Frontal cortex (tissue), 4 donors: Measurements from ENCODE around the gene TPSD1. TPM values are rescaled to one million over a fixed set of nuclear protein-coding genes. Genes with fewer than 3 reads are reported as not detected.
"Not testable (repeated sequence)": the region's sequence is repeated elsewhere in the genome, so short reads cannot be mapped to it uniquely, and the experiment has no call there.

Experiments
- DNase-seq, 2 donors: peaks; one replicate each; pipeline ENCODE4 v3.0.0; 2012; ENCODE audit warnings: low spot score in 2 of 2
- FAIRE-seq: peaks from 2 replicates; lab custom pipeline; 2012; peaks lifted over from hg19 to GRCh38; lab: Jason Lieb, UNC
- total RNA-seq: library from RNA; depleted of rRNA; stranded (reverse); fragments of >200 nt; gene quantifications from one replicate; pipeline ENCODE4 v1.2.3, GENCODE V29; 2014
- donor health status: control.
- donor health status: control.
- donor health status: control.

The TPSD1 gene
- total RNA-seq, 1 donor from 2014 or later: not detected

- not testable (repeated sequence) for FAIRE-seq, DNase-seq
Observed at GRCh38 chr16:1238909-1239308, 17.0 kb upstream of the TPSD1 start.

DNA sequence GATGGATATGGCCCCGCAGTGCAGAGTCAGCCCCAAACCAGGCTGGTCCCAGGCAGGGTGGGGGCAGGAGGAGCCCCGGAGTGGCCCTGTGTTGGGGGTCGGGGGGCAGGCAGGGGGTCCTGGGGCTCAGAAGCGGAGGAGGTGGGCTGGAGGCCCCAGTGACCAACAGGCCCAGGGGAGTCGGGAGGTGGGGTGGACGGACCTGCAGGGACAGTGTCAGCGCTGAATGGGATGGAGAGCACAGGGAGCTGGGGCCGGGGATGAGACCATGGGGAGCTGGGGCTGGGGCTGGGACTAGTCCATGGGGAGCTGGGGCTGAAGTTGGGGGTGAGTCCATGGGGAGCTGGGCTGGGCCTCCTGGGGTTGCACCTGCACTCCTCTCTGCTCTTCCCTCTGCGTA is 16.3 kb upstream of the TPSD1 start:
- DNase-seq, FAIRE-seq: not testable (repeated sequence)

DNA sequence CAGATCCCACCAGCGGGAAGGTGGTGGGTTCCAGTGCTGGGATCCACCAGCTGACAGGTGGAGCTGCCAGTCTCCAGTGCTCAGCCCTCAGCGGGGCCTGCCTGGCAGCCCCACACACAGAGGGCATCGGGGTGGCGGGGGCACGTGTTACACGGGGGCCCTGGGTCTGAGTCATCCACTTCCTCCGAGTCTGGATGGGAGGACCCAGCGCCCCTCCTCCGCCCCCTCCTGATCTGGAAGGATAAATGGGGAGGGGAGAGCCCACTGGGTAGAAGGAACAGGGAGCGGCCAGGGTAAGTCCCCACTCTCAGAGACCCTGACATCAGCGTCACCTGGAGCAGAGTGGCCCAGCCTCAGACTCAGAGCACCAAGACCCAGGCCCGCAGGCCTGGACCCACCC is 15.4 kb upstream of the TPSD1 start, which contains the start of gene TPSAB1:
TPSAB1 (plus strand) TSS at position 270 of the 400 bp plus-strand sequence. CDS start 234 bp downstream, outside the sequence.
- not testable (repeated sequence) for DNase-seq, FAIRE-seq

GRCh38 chr16:1241081-1241480 is 14.8 kb upstream of the TPSD1 start:
- FAIRE-seq, DNase-seq: not testable (repeated sequence)

DNA sequence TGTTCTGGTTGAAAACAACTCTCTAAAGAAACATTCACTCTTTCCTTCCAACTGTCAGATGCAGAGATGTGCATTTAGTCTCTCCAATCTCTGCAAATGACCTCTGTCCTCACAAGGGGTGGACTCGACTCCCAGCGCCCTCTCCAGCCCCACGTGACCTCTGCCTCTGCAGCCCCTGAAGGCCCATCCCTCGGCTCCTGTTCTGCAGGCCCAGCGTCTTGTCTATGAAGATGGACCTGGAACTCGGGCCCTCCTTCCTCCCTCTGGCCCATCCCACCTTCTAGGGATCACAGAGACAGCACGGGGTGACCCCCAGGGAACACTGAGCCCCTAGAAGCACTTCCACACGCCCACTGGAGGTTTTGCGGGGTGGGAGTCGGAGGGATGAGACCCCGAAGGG is 12.5 kb upstream of the TPSD1 start:
- DNase-seq, FAIRE-seq: not testable (repeated sequence)

- not testable (repeated sequence) for DNase-seq, FAIRE-seq
Observed at GRCh38 chr16:1243907-1244850, 11.7 kb upstream of the TPSD1 start.

DNA sequence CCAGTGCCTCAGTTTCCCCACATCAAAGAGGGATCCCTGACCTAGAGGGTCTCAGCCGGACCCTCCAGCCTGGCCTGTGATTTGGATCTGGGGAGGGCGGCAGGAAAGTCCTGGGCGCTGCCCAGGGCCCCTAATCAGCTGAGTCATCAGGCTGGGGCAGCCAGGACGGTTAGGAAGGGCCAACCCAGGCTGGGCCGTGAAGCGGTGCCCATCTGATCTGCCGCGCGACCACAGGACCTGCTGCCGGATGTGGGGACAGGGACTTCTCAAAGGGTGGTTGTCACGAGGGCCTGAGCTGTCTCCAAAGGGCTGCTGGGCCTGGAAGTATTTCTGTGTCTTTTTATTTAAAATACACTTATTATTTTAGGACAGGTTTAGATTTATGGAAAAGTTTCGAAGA is 11.0 kb upstream of the TPSD1 start:
- DNase-seq (no peak), FAIRE-seq (no peak)

DNA sequence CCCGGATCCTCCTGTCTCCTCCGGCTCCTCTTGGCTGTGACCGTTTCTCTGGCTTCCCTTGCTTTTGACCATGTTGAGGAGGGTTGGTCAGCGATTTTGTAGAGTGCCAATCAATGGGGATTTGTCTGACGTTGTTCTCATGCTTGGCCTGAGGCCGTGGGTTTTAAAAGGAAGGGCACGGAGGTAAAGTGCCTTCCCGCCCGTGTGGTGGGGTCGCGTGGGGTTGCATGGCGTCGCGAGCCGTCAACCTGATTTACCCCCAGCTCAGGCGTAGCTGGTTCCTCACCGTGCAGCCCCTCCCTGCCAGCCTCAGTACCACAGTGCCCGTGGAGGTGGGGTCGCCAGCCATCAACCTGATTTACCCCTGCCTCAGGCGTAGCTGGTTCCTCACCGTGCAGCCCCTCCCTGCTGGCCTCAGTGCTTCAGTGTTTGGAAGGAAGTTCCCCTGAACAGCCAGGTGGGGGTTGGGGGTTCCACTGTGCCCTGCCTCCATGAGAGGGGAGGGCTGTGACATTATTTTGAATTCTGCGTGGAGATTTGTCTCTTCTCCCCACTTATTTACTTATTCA is 10.3 kb upstream of the TPSD1 start:
- no peak for DNase-seq
- no peak for FAIRE-seq

DNA sequence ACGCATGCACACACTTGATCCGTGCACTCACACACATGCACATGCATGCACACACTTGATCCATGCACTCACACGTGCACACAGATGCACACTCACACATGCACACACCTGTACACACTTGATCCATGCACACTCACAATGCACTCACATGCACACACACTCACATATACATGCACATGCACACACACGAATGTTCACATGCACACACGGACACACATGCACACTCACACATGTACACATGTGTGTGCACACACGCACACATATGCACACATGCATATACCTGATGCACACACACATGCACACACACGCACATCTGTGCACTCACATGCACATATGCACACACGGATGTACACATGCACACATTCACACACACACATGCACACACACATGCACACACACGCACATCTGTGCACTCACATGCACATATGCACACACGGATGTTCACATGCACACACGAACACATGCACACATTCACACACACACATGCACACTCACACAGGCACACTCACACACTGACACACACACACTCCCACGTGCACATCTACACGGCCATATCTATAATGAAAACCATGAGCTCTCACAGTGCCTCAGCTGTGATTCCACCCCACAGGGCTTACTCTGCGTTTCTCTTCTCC is 7.8 kb upstream of the TPSD1 start:
- DNase-seq, FAIRE-seq: not testable (repeated sequence)

GRCh38 chr16:1249031-1249755 is 6.7 kb upstream of the TPSD1 start:
- FAIRE-seq, DNase-seq: not testable (repeated sequence)

DNA sequence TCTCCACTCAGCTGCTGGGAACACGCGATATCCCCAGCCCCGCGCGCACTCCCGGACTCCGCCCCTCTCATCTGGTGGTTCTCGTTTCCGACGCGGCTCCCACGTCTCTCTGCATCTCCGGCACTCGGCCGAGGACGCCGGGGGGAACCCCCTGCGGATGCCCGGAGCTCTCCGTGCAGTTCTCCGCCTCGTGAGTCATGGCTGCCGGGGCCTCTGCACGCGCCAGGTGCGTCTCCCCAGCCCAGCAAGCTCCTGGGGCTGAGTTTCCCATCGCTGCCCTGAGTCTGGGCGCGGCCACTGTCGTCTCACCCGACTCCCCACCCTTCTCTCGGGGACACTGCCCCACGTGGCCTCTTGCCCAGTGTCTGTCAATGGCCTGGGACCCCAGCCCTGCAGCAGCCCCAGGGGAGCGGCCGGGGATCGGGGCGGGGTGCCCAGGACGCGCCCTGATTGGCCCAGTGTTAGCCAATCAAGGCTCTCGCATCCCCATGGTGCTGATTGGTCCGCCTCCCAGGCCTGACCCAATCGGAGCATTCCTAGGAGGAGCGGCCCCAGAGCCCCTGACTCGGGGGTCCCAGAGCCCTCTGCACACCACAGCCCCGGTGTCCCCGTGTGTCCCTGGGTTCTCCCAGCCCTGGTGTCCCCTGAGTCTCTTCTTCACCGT is 2.0 kb upstream of the TPSD1 start:
- not testable (repeated sequence) for FAIRE-seq, DNase-seq

- not testable (repeated sequence) for FAIRE-seq, DNase-seq
Observed at GRCh38 chr16:1254821-1255220, 1.0 kb upstream of the TPSD1 start.

DNA sequence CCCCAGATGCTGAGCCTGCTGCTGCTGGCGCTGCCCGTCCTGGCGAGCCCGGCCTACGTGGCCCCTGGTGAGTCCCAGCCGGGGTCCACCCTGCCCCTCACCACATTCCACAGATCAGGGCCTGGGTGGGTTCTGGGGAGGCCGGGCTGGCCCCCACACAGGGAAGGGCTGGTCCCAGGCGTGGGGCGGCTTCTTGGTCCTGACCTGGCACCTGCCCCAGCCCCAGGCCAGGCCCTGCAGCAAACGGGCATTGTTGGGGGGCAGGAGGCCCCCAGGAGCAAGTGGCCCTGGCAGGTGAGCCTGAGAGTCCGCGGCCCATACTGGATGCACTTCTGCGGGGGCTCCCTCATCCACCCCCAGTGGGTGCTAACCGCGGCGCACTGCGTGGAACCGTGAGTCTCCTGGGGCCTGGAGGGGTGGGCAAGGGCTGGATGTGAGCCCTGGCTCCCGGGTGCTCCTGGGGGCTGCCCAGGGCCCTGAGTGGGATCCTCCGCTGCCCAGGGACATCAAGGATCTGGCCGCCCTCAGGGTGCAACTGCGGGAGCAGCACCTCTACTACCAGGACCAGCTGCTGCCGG is 516 bp downstream of the TPSD1 start:
- not testable (repeated sequence) for DNase-seq, FAIRE-seq

GRCh38 chr16:1256874-1257322 is 1.0 kb downstream of the TPSD1 start:
- no peak for FAIRE-seq

DNA sequence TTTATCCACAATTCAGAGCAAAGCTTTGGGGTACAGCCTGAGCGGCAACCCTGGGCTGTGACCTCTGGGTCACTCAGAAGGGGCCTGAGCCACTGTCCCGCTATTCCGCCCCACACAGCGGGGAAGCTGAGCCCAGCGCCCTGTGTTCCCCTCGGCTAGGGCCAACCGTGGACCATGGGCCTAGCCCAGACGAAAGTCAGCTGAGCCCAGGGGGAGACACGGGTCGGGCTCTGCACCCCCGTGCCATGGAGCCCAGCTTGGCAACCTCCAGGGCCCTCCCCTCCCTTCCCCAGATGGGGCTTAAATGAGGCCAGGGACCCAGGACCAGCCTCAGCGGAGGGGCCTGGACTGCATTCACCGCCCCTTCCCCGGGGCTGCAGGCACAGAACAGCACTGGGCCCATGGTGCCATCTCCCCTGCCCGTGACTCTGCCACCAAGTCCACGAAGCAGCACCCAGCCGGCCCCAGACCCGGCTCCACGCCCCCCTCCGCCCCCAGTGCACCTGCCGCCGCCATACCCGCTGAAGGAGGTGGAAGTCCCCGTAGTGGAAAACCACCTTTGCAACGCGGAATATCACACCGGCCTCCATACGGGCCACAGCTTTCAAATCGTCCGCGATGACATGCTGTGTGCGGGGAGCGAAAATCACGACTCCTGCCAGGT is 1.8 kb downstream of the TPSD1 start:
- FAIRE-seq: no peak
- no peak for DNase-seq

More at GRCh38 chr16:1256874-1257322, 1.0 kb downstream of the TPSD1 start:
- DNase-seq: no peak

- FAIRE-seq (no peak), DNase-seq (no peak)
Observed at GRCh38 chr16:1258225-1258600, 2.3 kb downstream of the TPSD1 start.

GRCh38 chr16:1258906-1259759 is 3.3 kb downstream of the TPSD1 start:
- FAIRE-seq: no peak
- no peak for DNase-seq
